Limb (tissue), 2 donors: ENCODE measurements around the gene SSBP3.
"Not testable (repeated sequence)": the region's sequence is repeated elsewhere in the genome, so short reads cannot be mapped to it uniquely, and the experiment has no call there.

ENCODE experiments used
- DNase-seq, 2 donors: peaks; one replicate each; pipeline ENCODE4 v3.0.0-alpha.2; 2016; ENCODE audit errors: extremely low spot score in 2 of 2

The SSBP3 gene

DNA sequence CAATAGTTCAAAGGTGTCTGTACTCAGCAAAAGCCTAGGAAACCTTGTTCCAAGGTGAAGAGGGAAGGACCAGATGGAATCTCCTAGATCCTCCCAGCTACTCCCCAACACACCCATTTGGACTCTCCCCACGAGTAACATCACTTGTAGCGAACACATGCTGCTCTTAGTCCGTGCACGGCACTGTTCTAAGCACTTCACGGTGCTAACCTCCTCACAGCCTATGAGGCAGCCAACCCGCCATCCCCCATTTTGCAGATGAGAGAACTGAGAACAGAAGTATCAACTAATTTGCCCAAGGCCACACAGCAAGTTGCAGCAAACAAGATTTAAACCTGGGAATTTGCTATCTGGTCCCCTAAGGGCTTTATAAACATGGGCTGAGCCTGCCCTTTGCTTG, 182.0 kb downstream of the SSBP3 start:
- DNase-seq: no peak

DNA sequence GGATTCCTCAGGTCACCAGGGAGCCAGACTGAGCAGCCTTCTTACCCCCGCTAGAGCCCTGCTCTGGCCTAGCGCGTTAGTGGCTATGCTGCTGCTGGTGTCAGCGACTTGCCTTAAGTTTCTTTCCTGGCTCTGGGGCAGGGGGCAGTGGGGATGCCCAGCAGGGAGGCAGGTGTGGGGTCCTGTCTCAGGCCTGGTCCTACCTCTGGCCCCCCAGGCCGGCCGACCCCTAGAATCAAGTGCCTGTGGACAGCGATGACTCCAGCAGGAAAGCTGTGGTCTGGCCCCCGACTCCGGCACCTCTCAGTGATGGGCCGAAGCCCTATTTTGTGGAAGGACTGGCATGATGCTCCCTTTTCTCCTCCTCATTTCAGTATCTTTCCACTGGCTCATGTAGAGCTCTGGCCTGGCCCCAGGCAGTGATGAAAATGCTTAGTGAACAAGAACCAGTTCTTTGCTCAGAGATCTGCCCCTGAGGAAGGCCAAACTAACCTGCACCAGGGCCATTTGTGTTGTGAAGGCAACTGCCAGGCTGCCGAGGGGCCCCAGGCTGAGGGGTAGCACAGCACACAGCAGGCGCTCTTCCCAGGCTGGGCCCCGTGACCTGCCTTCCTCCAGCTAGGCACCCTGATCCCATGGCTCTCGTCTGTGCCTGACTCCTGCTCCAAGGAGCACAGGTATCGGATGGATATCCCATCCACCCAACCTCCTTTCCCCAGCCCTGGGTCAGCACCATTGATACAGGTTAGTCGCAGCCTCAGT, 182.6 kb downstream of the SSBP3 start:
- no peak for DNase-seq

DNA sequence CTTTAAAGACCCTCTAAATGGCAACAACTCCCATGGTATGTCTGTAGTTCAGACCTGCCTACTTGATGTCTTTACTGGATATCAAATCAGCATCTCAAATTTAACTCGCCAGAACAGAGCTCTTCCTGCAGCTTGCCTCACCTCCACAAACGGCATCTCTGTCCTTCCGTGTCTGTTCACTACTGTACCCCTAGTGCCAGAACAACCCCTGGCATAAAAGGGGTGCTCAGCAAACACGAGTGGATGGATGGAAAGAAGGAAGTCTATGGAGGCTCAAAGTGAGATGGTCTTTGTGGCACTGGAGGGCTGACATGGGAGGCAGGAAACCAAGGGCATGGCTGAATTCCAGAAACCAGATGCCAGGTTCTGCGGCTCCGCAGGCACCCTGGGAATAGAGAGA, 183.5 kb downstream of the SSBP3 start:
- DNase-seq: no peak

DNA sequence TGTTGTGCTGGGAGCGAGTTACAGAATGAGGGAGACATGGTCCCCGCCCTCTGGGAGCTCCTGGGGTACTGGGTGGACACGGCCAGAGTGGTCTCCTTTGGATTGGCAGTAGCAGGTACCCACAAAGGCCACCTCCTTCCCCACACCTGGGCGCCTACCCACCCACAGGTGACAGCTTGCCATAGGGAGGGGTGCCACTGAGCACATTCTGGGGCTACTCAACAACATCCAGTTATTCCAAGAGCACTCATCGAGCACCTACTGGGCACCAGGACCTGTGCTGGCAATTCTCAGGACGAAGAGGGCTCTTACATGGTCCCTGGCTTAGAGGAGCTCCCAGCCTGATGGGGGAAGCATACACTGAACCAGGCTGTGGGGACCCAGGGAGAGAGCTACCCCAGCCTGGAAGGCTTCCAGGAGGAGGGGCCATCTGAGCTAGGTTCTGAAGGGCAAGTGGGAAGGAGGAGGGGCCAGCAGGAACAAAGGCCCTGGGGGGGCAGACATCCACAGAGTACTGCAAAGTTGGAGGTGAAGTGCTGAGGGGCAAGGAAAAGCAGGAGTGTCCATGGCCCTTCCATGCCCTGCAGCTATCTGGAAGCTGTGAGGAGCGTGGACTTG, 184.2 kb downstream of the SSBP3 start:
- DNase-seq: no peak

DNA sequence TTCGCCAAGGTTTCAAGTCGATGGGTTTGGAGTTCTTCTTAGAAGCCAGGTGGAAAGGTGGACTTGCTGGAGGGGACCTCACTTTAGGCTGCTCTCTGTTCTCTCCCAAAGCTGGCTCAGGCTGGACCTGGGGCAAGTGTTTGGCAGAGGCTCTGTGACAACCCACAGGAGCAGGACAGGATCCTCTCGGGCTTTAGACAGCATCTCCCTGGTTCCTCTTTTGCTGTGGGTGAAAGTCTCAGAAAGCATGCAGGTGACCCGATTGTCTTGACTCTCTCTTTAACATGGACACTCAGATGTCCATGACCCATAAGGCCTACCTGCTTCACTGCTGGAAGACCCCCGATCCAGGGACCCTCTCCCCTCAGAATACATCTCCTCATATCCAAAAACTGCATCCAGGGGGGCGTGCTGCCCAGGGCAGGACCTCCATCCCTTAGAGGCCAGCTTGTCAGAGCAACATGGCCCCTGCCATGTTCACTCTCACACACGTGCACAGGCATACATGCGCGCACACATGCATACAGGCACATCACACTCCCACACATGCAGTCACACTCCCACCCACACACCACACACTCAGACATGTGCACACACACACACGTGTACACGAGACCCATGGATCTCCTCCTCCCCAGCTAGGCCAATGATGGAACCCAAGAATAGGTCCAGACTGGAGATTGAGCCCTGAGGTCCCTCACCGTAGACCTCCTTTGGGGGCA, 184.9 kb downstream of the SSBP3 start:
- DNase-seq: no peak

DNA sequence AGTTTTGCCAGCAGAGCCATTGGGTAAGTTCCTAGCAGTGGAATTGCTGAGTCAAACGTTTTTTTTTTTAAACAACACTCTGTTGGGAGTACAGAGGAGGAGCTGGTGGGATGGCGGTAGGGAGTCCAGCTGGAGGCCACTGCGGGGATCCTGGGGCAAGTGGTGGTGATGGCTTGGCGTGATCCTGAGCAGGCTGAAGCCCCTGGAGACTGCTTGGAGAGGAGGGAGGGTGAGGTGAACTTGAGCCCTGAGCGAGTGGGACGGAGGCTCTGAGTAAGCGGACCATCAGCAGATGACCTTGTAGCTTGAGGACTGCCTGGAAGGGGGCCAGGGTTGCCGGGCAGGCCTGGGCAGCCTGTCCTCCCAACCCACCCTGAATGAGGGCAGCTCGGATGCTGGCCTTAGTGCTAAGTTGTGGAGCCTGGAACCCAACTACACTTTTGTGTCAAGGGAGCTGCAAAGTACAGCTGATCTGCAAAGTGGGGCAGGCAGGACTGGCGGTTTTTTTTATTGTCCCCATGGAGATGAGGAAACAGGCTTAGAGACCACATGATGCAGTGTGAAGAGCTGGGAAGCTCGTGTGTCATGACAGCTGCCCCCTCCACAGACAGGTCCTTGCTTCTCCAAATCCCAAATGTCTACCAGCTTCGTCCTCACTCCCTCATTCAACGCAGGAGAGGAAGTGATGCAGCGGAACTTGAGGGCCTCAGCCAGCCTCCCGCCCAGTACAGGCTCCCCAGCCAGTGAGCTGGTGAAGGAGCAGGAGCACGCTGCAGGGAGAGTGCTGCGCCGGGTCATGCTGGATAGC, 186.0 kb downstream of the SSBP3 start:
- peak in 1 of 2 donors; percentile 42 for DNase-seq

DNA sequence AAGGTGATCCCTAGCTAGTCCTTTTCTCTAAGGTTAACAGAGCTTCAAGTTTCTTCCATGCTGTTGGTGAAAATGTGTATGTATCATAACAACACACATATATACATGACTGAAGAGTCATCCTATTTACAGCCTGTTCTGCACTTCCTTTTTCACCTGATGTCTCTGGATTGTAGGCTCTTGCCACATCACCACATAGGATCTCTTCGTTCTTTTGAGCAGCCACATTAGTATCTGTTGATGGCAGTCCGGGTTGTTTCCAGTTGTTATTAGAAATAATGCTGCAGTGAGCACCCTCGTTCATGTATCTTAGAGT, 186.5 kb downstream of the SSBP3 start:
- DNase-seq: no peak

DNA sequence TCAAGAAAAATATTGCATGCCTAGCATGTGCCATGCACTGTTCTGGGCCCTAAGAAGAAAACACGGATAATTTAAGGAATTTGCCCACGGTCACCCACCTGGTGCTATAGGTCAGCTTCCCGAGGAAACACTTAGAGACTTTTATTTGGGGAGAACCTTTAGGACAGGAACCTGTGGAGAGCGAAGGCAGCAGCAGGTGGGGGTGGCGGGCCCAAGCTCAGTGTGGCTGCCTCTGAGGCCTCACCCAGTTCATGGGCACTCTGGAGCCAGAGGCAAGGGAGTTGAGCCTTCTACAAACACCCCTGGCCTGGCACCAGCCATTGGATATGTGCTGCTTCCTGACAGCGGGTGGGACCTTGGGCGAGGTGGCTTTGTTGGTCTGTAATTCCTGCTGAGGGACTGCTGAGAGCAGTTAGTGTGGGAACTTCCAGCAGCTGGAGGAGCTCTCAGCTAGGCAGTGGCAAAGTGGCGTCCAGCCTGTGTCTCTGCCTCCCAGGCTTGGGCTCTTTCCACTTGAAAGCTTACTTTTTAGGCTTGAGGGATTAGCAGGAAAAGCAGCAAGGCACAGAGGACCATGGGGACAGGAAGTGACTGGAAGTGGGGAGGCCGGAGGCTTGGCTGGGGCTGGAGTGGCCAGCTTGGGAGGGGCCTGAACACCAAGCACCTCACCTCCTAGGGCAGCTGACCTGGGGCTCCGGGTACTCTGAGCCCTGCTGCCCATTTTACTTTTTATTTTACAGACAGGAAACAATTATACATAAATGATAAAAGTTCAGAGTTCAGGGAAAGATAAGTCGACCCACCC, 187.1 kb downstream of the SSBP3 start:
- no peak for DNase-seq

DNA sequence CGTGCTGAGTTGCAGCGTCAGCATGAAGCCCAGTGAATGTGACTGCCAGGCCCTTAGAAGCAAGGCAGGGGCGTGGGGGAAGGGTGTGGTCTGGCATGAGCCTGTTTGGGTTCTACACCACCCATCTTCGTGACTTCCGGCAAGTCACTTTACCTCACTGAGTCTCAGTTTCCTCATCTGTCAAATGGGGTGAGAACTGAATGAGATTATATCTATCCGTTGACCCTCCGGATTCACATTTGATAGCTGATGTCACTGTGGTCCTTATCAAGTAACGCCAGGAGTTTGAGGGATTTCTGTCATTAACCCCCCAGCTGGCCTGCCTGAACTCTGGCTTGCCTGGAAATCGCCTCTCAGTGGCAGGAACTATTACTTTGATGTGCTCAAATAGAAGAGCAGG, 190.7 kb downstream of the SSBP3 start:
- no peak for DNase-seq

DNA sequence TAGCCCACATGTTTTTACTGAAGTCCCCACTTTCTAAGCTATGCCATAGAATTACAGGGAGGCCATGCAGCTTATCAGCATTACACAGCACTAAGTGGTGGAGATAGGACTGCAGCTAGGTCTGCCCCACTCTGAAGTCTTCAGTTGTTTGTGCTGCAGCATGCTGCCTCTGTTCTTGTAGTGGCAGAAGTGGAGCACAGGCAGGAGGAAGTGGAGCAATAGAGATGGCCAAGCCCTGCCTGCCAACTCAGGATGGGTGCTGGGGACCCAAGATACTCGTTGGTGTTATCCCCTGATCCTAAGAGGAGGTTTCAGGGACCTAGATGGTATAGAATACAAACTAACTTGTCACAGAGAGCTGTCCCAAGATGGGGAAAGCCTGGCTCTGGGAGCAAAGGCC, 193.3 kb downstream of the SSBP3 start:
- DNase-seq: no peak

DNA sequence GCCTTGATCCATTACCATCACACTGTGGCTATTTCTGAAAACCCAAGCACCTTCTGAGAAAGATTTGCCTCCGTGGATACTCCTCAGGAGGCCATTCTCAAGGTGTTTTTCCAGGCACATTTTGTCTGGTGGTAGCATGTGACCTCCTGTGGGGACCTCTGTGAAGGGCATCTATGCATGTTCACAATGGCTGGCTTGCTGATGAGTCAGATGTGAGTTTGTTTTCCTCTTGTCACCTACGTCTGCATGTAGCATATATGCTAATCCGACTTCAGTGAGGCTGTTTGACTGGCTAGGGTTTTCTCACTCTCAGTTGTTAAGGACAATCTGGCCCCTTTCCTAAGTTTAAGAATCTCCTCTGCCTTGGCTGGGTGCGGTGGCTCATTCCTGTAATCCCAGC, 198.3 kb downstream of the SSBP3 start:
- DNase-seq: not testable (repeated sequence)

DNA sequence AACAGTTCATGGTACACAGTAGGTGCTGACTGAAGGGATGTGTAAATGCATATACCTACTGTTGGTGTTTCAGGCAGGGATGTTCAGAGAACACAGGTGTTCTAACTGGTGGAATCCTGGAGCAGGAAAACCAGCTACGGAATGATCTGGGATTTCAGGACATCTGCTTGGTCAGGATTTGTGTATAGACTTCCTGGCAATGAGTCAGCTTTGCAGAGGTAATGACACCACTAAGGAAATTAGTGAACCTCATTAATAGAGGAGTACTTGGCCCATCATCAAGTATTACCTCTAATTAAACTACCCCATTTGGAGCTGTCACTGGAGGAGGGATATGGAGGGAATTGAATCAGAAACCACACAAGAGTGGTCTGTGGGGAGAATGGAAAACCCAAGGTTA, 198.9 kb downstream of the SSBP3 start:
- no peak for DNase-seq

DNA sequence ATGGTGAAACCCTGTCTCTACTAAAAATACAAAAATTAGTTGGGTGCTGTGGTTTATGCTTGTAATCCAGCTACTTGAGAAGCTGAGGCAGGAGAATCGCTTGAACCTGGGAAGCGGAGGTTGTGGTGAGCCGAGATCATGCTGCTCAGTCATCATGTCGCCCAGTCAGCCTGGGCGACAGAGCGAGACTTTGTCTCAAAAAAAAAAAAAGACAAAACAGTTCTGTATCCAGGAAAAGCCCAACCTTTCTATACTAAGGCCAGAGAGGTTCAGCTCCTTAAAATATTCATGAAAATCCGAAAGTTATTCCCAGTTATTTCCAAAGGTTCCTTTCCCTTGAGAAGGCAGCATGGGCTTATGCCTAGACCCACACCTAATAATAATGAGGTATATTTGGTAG, 202.0 kb downstream of the SSBP3 start:
- DNase-seq: no peak

DNA sequence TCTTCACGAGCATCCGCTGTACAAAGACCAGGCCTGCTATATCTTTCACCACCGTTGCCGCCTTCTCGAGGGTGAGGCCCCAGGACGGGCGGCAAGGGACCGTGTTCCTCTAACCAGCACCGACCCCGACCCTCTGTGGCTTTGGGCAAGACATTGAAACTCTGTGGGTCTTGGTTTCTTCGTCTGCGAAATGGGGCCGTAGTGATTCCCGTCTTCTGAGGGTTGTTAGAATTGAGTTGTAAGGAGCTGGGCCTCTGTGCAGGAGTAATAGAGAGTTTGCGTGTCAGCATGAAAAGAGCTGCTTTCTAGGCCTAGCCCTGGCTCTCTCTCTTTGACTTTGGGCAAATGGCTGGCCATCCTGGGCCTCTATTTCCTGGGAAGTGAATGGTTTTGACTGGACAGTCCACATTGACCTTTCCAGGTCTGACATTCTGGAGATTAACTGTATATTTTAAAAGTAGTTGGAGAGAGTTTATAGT, 205.6 kb downstream of the SSBP3 start:
- no peak for DNase-seq

DNA sequence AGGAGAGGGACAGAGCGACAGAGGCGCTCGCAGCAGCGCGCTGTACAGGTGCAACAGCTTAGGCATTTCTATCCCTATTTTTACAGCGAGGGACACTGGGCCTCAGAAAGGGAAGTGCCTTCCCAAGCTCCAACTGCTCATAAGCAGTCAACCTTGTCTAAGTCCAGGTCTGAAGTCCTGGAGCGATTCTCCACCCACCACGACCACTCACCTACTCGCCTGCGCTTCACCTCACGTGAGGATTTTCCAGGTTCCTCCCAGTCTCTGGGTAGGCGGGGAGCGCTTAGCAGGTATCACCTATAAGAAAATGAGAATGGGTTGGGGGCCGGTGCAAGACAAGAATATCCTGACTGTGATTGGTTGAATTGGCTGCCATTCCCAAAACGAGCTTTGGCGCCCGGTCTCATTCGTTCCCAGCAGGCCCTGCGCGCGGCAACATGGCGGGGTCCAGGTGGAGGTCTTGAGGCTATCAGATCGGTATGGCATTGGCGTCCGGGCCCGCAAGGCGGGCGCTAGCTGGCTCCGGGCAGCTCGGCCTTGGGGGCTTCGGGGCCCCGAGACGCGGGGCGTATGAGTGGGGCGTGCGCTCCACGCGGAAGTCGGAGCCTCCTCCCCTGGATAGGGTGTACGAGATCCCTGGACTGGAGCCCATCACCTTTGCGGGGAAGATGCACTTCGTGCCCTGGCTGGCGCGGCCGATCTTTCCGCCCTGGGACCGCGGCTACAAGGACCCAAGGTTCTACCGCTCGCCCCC, 206.3 kb downstream of the SSBP3 start, which contains the start of the genes CYB5RL and MRPL37:
TSS of gene CYB5RL (minus strand) at position 266 of the 754 bp plus-strand sequence. CDS start 4,414 bp downstream, outside the sequence.
TSS of gene MRPL37 (plus strand) at position 403 of the 754 bp plus-strand sequence. CDS start at position 480, 77 bp downstream.
- DNase-seq: peak; percentile 93 to 94

DNA sequence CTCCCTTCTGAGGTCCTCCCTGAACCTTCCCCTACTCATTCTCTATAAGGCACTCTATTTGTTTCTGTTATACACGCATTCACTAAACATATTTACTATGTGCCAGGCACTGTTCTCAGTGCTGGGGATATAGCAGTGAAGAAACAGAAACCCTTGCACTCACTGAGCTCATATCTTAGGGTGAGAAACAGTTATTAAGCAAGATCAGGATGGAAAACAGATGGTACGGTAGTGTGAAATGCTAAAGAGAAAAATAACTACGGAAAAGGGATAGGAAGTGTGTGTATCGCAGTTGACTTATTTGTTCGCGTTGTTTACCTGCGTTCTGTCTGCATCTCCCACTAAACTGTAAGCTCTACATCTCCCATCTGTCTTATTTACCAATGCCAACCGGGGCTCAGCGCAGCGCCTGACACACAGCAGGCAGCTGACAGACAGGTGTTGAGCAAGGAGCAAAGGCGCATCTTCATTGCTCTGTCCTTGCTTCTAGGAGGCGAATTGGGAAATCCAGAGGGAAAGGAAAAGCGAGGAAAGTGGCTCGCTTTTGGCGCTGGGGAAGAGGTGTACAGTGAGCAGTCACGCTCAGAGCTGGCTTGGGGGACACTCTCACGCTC, 206.9 kb downstream of the SSBP3 start:
- no peak for DNase-seq

DNA sequence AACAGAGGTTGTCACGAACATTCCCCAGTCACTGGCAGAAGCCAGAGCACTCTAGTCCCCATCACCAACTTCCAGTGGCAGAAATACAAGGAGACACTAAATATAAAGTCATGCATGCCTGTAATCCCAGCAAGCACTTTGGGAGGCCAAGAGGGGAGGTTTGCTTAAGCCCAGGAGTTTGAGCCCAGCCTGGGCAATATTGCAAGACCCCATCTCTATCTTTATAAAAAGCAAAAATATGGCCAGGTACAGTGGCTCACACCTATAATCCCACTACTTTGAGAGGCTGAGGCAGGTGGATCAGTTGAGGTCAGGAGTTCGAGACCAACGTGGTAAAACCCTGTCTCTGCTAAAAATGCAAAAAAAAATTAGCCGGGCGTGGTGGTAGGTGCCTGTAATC, 212.7 kb downstream of the SSBP3 start:
- no peak for DNase-seq

DNA sequence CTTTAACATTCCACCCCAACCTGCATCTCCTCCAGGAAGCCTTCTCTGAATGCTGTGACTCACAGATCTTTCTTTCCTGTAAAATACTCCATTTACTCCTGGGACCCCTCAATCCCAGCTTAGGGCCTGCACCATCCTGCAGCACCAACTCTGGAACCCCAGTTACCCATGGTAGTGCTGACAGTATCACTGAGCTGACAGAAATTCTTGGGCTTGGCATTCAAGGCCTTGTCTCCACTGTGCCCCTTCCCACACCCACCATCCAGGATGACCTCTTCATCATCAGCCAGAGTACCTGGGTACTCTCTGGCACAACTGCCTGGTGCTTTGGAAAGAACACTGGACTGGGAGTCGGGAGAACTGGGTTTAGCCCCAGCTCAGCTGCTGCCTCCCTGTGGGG, 214.7 kb downstream of the SSBP3 start:
- DNase-seq: no peak

DNA sequence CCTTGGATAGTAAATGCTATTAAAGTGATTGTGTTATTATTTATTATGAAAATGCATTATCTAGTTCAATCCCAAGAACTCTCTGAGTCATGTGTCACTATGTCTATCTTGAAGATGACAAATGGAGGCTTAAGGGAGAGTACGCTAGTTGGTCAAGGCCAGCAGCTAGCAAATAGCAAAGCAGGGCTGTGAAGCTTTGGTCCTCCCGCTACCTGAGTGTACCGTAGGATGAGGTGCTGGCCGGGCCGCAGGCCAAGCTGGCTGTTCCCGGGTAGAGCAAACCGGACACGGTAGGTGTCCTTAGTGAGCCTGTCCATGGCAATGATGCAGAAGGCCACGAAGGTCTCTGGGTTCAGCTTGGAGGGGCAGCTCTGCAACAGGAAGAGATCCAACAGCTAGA, 215.7 kb downstream of the SSBP3 start:
- no peak for DNase-seq

DNA sequence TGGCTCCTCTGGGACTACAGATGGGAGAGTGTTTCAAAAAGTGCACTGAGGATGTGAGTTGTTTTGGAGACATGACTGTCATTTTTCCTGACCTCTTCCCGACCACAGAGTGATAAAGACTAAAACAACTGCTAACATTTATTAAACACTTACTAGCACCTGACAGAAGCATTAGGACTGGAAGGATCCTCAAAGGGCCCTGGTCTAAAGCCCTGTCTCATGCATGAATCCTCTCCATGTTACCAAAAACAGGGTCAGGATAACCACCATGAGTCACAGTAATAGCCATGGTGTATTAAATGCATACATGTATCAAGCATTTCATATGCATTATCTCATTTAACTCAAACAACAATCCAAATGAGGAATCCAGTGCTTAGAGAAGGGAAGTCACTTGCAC, 217.9 kb downstream of the SSBP3 start:
- no peak for DNase-seq
